ENCODE results near the gene MAP7D2. TPM values are rescaled to one million over a fixed set of nuclear protein-coding genes. Genes with fewer than 3 reads are reported as not detected.

MAP7D2 gene
- total RNA-seq, 1 experiment from 2014 or later: 7.6 TPM

DNA sequence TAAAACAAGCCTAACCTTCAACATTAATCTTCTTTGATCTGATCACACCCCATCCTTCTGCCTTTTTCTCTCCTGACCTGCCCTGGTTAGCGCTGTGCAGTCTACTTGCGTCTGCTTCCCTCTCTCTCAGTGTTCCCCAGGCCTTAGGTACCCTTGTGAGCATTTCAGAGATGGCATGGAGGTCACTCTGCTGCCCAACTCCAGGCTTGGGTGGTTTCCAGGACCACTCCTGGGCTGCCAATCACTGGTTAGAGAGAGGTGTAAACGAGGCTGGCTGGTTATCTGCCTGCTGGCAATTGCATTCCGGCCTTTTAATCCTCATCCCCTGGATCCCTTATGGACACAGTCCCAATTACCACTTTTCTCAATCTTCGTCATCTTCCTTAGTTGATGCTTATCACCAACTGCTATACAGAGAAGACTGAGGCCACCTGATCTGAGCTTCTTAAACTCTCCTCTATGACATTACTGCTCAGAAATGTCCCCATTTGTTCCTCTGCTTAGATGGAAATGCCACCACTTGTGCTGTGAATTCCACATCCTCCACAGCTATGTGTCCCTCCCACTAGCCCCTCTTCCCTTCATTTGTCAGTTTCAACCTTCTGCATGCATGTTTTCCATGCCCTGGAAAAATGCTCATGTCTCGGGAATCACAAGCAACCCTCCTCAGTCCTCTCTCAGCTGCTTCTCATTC is 96.9 kb downstream of the MAP7D2 start:
- no peak for DNase-seq (ENCODE audit: low read depth, low spot score)
- TF ChIP-seq POLR2AphosphoS5 (IDR thresholded peaks at IDR 0.05; ENCODE audit: low read depth, low read length): no peak
- TF ChIP-seq, protein P1, sequence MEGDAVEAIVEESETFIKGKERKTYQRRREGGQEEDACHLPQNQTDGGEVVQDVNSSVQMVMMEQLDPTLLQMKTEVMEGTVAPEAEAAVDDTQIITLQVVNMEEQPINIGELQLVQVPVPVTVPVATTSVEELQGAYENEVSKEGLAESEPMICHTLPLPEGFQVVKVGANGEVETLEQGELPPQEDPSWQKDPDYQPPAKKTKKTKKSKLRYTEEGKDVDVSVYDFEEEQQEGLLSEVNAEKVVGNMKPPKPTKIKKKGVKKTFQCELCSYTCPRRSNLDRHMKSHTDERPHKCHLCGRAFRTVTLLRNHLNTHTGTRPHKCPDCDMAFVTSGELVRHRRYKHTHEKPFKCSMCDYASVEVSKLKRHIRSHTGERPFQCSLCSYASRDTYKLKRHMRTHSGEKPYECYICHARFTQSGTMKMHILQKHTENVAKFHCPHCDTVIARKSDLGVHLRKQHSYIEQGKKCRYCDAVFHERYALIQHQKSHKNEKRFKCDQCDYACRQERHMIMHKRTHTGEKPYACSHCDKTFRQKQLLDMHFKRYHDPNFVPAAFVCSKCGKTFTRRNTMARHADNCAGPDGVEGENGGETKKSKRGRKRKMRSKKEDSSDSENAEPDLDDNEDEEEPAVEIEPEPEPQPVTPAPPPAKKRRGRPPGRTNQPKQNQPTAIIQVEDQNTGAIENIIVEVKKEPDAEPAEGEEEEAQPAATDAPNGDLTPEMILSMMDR (IDR thresholded peaks at IDR 0.05): no peak
- TF ChIP-seq, protein P2, sequence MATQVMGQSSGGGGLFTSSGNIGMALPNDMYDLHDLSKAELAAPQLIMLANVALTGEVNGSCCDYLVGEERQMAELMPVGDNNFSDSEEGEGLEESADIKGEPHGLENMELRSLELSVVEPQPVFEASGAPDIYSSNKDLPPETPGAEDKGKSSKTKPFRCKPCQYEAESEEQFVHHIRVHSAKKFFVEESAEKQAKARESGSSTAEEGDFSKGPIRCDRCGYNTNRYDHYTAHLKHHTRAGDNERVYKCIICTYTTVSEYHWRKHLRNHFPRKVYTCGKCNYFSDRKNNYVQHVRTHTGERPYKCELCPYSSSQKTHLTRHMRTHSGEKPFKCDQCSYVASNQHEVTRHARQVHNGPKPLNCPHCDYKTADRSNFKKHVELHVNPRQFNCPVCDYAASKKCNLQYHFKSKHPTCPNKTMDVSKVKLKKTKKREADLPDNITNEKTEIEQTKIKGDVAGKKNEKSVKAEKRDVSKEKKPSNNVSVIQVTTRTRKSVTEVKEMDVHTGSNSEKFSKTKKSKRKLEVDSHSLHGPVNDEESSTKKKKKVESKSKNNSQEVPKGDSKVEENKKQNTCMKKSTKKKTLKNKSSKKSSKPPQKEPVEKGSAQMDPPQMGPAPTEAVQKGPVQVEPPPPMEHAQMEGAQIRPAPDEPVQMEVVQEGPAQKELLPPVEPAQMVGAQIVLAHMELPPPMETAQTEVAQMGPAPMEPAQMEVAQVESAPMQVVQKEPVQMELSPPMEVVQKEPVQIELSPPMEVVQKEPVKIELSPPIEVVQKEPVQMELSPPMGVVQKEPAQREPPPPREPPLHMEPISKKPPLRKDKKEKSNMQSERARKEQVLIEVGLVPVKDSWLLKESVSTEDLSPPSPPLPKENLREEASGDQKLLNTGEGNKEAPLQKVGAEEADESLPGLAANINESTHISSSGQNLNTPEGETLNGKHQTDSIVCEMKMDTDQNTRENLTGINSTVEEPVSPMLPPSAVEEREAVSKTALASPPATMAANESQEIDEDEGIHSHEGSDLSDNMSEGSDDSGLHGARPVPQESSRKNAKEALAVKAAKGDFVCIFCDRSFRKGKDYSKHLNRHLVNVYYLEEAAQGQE (IDR thresholded peaks at IDR 0.05; ENCODE audit: insufficient read depth in 1 of 2, low read depth in 2 of 2, low read length in 1 of 2): no peak
- H3K27ac ChIP-seq (ENCODE audit: low read length): no peak overlapping the region
- intact Hi-C loops (cut with micrococcal nuclease; ENCODE audit: unreplicated experiment) (no loop called here), in situ Hi-C loops (cut with HindIII; ENCODE audit: low pct_unique_long_range_greater_than_20kb, low sequenced_read_pairs) (no loop called here)
- H3K27me3 ChIP-seq (ENCODE audit: control insufficient read depth, insufficient read depth, low read length): no peaks in the 10 kb centered on the region
- H3K4me3 ChIP-seq (ENCODE audit: low read depth in 2 of 2, low read length in 2 of 2): no peak overlapping the region
- no peak for ATAC-seq
- no peaks in the 10 kb centered on the region for H3K4me1 ChIP-seq (ENCODE audit: control insufficient read depth, insufficient read depth, low read length)
- no peaks in the 10 kb centered on the region for H3K9me3 ChIP-seq (ENCODE audit: control insufficient read depth, insufficient read depth, low read depth, low read length)
- CTCF ChIA-PET: no interaction called here
- H3K36me3 ChIP-seq (ENCODE audit: control insufficient read depth, insufficient read depth, low read length): no peaks in the 10 kb centered on the region
- BruUV-seq (replicated peaks): no TSS peak
- POLR2A ChIA-PET: no interaction called here

DNA sequence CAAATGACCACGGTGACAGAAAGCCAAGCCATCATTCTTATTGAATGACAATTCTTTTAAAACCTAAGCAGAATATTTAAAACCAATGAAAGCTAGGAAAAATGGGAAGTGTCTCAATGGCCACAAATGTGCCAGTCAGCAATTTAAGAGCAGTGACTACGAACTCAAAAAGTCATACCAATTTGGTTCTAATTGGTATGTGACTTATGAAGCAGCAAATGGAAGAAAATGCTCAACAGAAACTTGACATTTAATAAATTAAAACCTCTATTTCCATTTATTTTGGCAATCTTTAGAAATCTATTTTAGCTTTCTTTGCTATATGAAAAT is 100.1 kb downstream of the MAP7D2 start:
- intact Hi-C loops (cut with micrococcal nuclease; ENCODE audit: unreplicated experiment) (no loop called here), in situ Hi-C loops (cut with HindIII; ENCODE audit: low pct_unique_long_range_greater_than_20kb, low sequenced_read_pairs) (no loop called here)
- Histone ChIP-seq H3K4me3 (ENCODE audit: low read depth in 2 of 2, low read length in 2 of 2) (no peak overlapping the region), H3K27me3 (ENCODE audit: control insufficient read depth, insufficient read depth, low read length) (no peaks in the 10 kb centered on the region), H3K9me3 (ENCODE audit: control insufficient read depth, insufficient read depth, low read depth, low read length) (no peaks in the 10 kb centered on the region), H3K4me1 (ENCODE audit: control insufficient read depth, insufficient read depth, low read length) (no peaks in the 10 kb centered on the region), H3K27ac (ENCODE audit: low read length) (no peak overlapping the region), H3K36me3 (ENCODE audit: control insufficient read depth, insufficient read depth, low read length) (no peaks in the 10 kb centered on the region)
- TF ChIP-seq, protein P2 (IDR thresholded peaks at IDR 0.05; ENCODE audit: insufficient read depth in 1 of 2, low read depth in 2 of 2, low read length in 1 of 2): no peak
- TF ChIP-seq POLR2AphosphoS5 (IDR thresholded peaks at IDR 0.05; ENCODE audit: low read depth, low read length): no peak
- ATAC-seq (no peak), DNase-seq (ENCODE audit: low read depth, low spot score) (no peak)
- POLR2A ChIA-PET: no interaction called here
- no TSS peak for BruUV-seq (replicated peaks)
- CTCF ChIA-PET: no interaction called here

Data from Panc1 (cell line).